Natural killer cell (primary cell): Measurements from ENCODE around the gene TRAF2. TPM values are rescaled to one million over a fixed set of nuclear protein-coding genes. Genes with fewer than 3 reads are reported as not detected.

Experiments used
- ATAC-seq, 3 donors: fragments of 150-1000 bp in 2 of 3; fragments of 200-7000 bp in 1 of 3; cut with Tn5 transposase; 1 replicate in 1 of 3; 2 replicates in 2 of 3; pipeline ENCODE4 v1.10.0; 2021; ENCODE audit warnings: mild to moderate bottlenecking in 2 of 3, moderate library complexity in 2 of 3
- DNase-seq, 2 donors: peaks; one replicate each; pipeline versions ENCODE4 v3.0.0 to v3.0.0-alpha.2; 2013 to 2021; ENCODE audit warnings: mixed read lengths in 1 of 2
- H3K27ac ChIP-seq: one replicate; pipeline ENCODE4 v1.5.1; 2013; ENCODE audit warnings: mild to moderate bottlenecking, low read length
- H3K27me3 ChIP-seq: one replicate; pipeline ENCODE4 v1.6.1; 2013; ENCODE audit warnings: low read length; ENCODE audit not compliant: control insufficient read depth, insufficient read depth
- H3K36me3 ChIP-seq: one replicate; pipeline ENCODE4 v1.6.1; 2013; ENCODE audit warnings: low read length; ENCODE audit not compliant: control insufficient read depth, insufficient read depth
- H3K4me1 ChIP-seq: one replicate; pipeline ENCODE4 v1.6.1; 2013; ENCODE audit warnings: low read length; ENCODE audit not compliant: control insufficient read depth, insufficient read depth
- H3K4me3 ChIP-seq: one replicate; pipeline ENCODE4 v1.5.1; 2013; ENCODE audit warnings: low read length
- H3K9me3 ChIP-seq: one replicate; pipeline ENCODE4 v1.6.1; 2013; ENCODE audit warnings: low read length; ENCODE audit not compliant: control insufficient read depth, insufficient read depth
- H3K27ac Mint-ChIP-seq, 2 donors: one replicate each; pipeline ENCODE4 v1.8.0; 2022; ENCODE audit warnings: mild to moderate bottlenecking in 2 of 2, mixed read lengths in 2 of 2, moderate library complexity in 1 of 2
- H3K27me3 Mint-ChIP-seq, 2 donors: one replicate each; pipeline ENCODE4 v1.8.0; 2022; ENCODE audit warnings: low read depth in 2 of 2, mixed read lengths in 2 of 2
- H3K36me3 Mint-ChIP-seq: one replicate; pipeline ENCODE4 v1.8.0; 2022; ENCODE audit warnings: mixed read lengths
- H3K4me1 Mint-ChIP-seq, 2 donors: one replicate each; pipeline ENCODE4 v1.8.0; 2022; ENCODE audit warnings: mixed read lengths in 2 of 2
- H3K4me3 Mint-ChIP-seq: one replicate; pipeline ENCODE4 v1.8.0; 2022; ENCODE audit warnings: mild to moderate bottlenecking, moderate library complexity, mixed read lengths
- H3K9me3 Mint-ChIP-seq, 2 donors: one replicate each; pipeline ENCODE4 v1.8.0; 2022; ENCODE audit warnings: mixed read lengths in 2 of 2
- CTCF ChIP-seq: fragments of 200-600 bp; IDR thresholded peaks from one replicate; pipeline ENCODE4 v1.8.0; 2022; ENCODE audit warnings: antibody characterized with exemption
- WGBS: methylation state at CpG from one replicate; pipeline ENCODE4 v1.1.7; 2013; ENCODE audit warnings: missing lambda C conversion rate; ENCODE audit not compliant: insufficient coverage; 5-methylcytosine and 5-hydroxymethylcytosine counted together
- intact Hi-C: fragments of 100-400 bp; cut with micrococcal nuclease; formaldehyde crosslinking; loops from one replicate; pipeline ENCODE4 v1.14.2; 2022
- total RNA-seq, 4 donors: library from RNA; stranded (reverse); fragments of 120-200 nt in 1 of 4; gene quantifications; one replicate each; pipeline versions ENCODE4 v1.2.3 to v1.2.4, GENCODE V29; 2013 to 2022

Gene TRAF2
- total RNA-seq, 3 donors from 2014 or later (not counting 1 experiment from before 2014, with no cell fraction given), result 17.4 to 35.5 (median 25.0) TPM

DNA sequence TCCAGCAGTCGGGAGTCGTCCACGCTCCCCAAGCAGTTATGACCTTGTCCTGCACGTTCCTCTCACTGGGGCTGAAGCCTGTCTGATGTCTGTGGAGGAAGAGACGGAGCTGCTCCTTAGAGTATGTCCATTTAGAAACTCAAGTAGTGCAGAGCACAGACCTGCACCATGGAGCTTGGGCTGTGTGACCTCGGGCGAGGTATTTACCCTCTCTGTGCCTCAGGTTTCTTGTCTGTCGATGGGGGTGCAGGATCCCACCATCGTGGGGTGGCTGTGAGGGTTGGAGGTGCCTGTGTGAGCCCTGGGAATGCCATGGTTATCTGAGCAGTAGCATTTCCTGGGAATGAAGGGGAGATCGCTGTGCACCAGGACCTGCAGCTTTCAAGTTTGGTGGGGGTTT, 14.2 kb downstream of the TRAF2 start:
- peaks cover 7% of the 10 kb centered on the region for H3K36me3 Mint-ChIP-seq
- intact Hi-C loops, result no loop called here
- H3K9me3 Mint-ChIP-seq, result no peaks in the 10 kb centered on the region
- 98% methylated on average over 10 of the region's 10 CpGs for WGBS
- no peak for TF ChIP-seq CTCF
- Histone ChIP-seq H3K36me3 (peaks cover 23% of the 10 kb centered on the region), H3K9me3 (no peaks in the 10 kb centered on the region), H3K4me1 (peaks cover 29% of the 10 kb centered on the region), H3K4me3 (no peak overlapping the region), H3K27me3 (no peaks in the 10 kb centered on the region), H3K27ac (no peak overlapping the region)
- peak overlapping the region; percentile 79 to 87 for H3K27ac Mint-ChIP-seq
- ATAC-seq (no peak), DNase-seq (no peak)
- H3K4me1 Mint-ChIP-seq, result peaks cover 4 to 25% of the 10 kb centered on the region in 2 donors
- no peaks in the 10 kb centered on the region for H3K27me3 Mint-ChIP-seq
- H3K4me3 Mint-ChIP-seq, result peak overlapping the region; percentile 4

- intact Hi-C loops, result no loop called here
Measured at GRCh38 chr9:136900988-136901515, 14.7 kb downstream of the TRAF2 start.

GRCh38 chr9:136901516-136902258, 15.4 kb downstream of the TRAF2 start:
- TF ChIP-seq CTCF, result no peak
- Histone ChIP-seq H3K4me3 (no peak overlapping the region), H3K36me3 (peaks cover 29% of the 10 kb centered on the region), H3K4me1 (peaks cover 29% of the 10 kb centered on the region), H3K27ac (peak overlapping the region; percentile 90), H3K9me3 (no peaks in the 10 kb centered on the region), H3K27me3 (no peaks in the 10 kb centered on the region)
- ATAC-seq, result peak; percentile 27 to 53 (median 36)
- DNase-seq, result peak in 1 of 2 donors; percentile 85
- no peaks in the 10 kb centered on the region for H3K27me3 Mint-ChIP-seq
- 47% methylated on average over 20 of the region's 20 CpGs for WGBS
- H3K4me1 Mint-ChIP-seq, result peaks cover 4 to 25% of the 10 kb centered on the region in 2 donors
- H3K9me3 Mint-ChIP-seq, result no peaks in the 10 kb centered on the region
- peak overlapping the region; percentile 79 to 87 for H3K27ac Mint-ChIP-seq
- peaks cover 7% of the 10 kb centered on the region for H3K36me3 Mint-ChIP-seq
- intact Hi-C loops, result no loop called here
- H3K4me3 Mint-ChIP-seq, result peak overlapping the region; percentile 53

More at GRCh38 chr9:136900988-136901515, 14.7 kb downstream of the TRAF2 start:
- Mint-ChIP-seq H3K4me1 (peaks cover 4 to 25% of the 10 kb centered on the region in 2 donors), H3K27ac (peak overlapping the region; percentile 79 to 87), H3K4me3 (no peak overlapping the region), H3K36me3 (peaks cover 7% of the 10 kb centered on the region), H3K9me3 (no peaks in the 10 kb centered on the region), H3K27me3 (no peaks in the 10 kb centered on the region)
- Histone ChIP-seq H3K36me3 (peaks cover 23% of the 10 kb centered on the region), H3K27me3 (no peaks in the 10 kb centered on the region), H3K9me3 (no peaks in the 10 kb centered on the region), H3K4me1 (peaks cover 29% of the 10 kb centered on the region), H3K4me3 (no peak overlapping the region), H3K27ac (peak overlapping the region; percentile 90)
- no peak for ATAC-seq
- TF ChIP-seq CTCF, result no peak
- no peak for DNase-seq
- 89% methylated on average over 13 of the region's 13 CpGs for WGBS
